Measurements from ENCODE around the gene GRID2. TPM values are rescaled to one million over a fixed set of nuclear protein-coding genes. Genes with fewer than 3 reads are reported as not detected.

Gene GRID2
- total and polyA plus RNA-seq, 2 of the 4 experiments (the other 2 are of a cell fraction) = under 0.01 TPM; not detected in 1

DNA sequence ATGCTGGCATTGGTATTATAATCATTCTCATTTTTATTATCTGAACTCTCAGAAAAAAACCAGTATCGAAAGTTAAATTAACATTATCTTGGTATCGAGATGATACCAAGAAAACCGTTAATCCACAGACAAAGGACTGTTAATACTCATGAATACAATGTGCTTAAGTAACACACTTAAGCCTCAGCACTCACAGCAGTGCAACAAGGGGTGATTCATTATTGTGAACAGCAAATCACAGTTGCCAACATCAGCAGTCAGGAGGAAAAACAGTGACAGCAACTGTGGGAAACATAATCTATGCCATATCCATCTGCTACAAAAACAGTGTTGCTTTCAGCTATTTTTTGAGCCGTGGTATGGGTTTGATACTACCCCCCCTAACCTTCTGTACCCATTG lies 1313.8 kb downstream of the GRID2 start:
- in situ Hi-C loops (cut with MboI; ENCODE audit: low sequenced_read_pairs) (no loop called here), intact Hi-C loops (cut with micrococcal nuclease) (no loop called here), dilution Hi-C loops (cut with HindIII; ENCODE audit: low sequenced_read_pairs, unreplicated experiment) (no loop called here)
- H3K27me3 ChIP-seq (ENCODE audit: control insufficient read depth, insufficient read depth, low read length) = no peaks in the 10 kb centered on the region
- no peak overlapping the region for H3K18ac ChIP-seq (ENCODE audit: low read depth, low read length)
- H3K79me1 ChIP-seq (ENCODE audit: low read depth in 1 of 2, low read length in 2 of 2) = no peaks in the 10 kb centered on the region
- ChIA-PET CTCF (interaction anchor here (0.8 kb wide), 1 partner anchor 94 kb away, joined by 3 read pairs; no protein-coding TSS in a partner anchor), POLR2A (ENCODE audit: unreplicated experiment) (no interaction called here)
- no peak overlapping the region for H3K4me3 ChIP-seq (ENCODE audit: insufficient read depth, low read depth, low read length)
- no peak for ATAC-seq (ENCODE audit: low read depth)
- no peak overlapping the region for H3K14ac ChIP-seq (replicated peaks; ENCODE audit: low read depth, low read length)
- H3K4me2 ChIP-seq (ENCODE audit: low read depth, low read length) = no peak overlapping the region
- no peak overlapping the region for H4K91ac ChIP-seq (ENCODE audit: insufficient read depth, low read depth, low read length)
- H3K9me1 ChIP-seq (ENCODE audit: insufficient read depth, low read length) = no peaks in the 10 kb centered on the region
- no peaks in the 10 kb centered on the region for H3K36me3 ChIP-seq (ENCODE audit: control insufficient read depth, insufficient read depth, low read length)
- no TSS peak for BruUV-seq (replicated peaks)
- H2BK20ac ChIP-seq (ENCODE audit: low read depth, low read length) = no peak overlapping the region
- no peak overlapping the region for H3K56ac ChIP-seq (ENCODE audit: extremely low read depth, insufficient read depth, low read length)
- WGBS, 2 experiments (ENCODE audit: extremely low coverage in 2 of 2, insufficient read length in 1 of 2) = no CpG with 5 or more reads among the region's 4 CpGs
- H2BK120ac ChIP-seq (ENCODE audit: low read depth, low read length) = no peak overlapping the region
- H3K23ac ChIP-seq (ENCODE audit: low read depth, low read length) = no peak overlapping the region
- H3K9ac ChIP-seq (ENCODE audit: low read depth, low read length) = no peak overlapping the region
- DNase-seq = no peak
- H4K8ac ChIP-seq (ENCODE audit: low read depth in 2 of 2, low read length in 2 of 2) = no peak overlapping the region
- no peaks in the 10 kb centered on the region for H3K9me3 ChIP-seq (ENCODE audit: control insufficient read depth, insufficient read depth, low read length)
- no peak for TF ChIP-seq NFE2L2 (IDR thresholded peaks at IDR 0.05; ENCODE audit: low read depth, low read length)
- TF ChIP-seq CHD1 (IDR thresholded peaks at IDR 0.05; ENCODE audit: low read depth, low read length) = no peak
- TF ChIP-seq ELK1 (IDR thresholded peaks at IDR 0.05; ENCODE audit: borderline replicate concordance, low read depth, low read length) = no peak
- no peak for TF ChIP-seq MAZ (IDR thresholded peaks at IDR 0.05; ENCODE audit: borderline replicate concordance, low read depth, low read length)
- no peak for TF ChIP-seq USF2 (IDR thresholded peaks at IDR 0.05; ENCODE audit: low read depth, low read length)
- no peak for TF ChIP-seq CEBPB (IDR thresholded peaks at IDR 0.05; ENCODE audit: low read depth, low read length)
- TF ChIP-seq BHLHE40 (IDR thresholded peaks at IDR 0.05; ENCODE audit: low read depth, low read length) = no peak
- TF ChIP-seq SMC3 (IDR thresholded peaks at IDR 0.05; ENCODE audit: low read depth, low read length) = no peak
- no peak for TF ChIP-seq MXI1 (IDR thresholded peaks at IDR 0.05; ENCODE audit: borderline replicate concordance, low read depth, low read length)
- no peak for TF ChIP-seq POLR2A (IDR thresholded peaks at IDR 0.05; ENCODE audit: low read depth, low read length)
- TF ChIP-seq RAD21 (IDR thresholded peaks at IDR 0.05; ENCODE audit: low read length) = no peak
- TF ChIP-seq RCOR1 (IDR thresholded peaks at IDR 0.05; ENCODE audit: insufficient replicate concordance, low read length) = no peak
- TF ChIP-seq CTCF (conservative IDR thresholded peaks at IDR 0.05; ENCODE audit: low read depth, low read length) = no peak
- no peak for TF ChIP-seq RFX5 (IDR thresholded peaks at IDR 0.05; ENCODE audit: low read depth, low read length)
- TF ChIP-seq FOS (IDR thresholded peaks at IDR 0.05; ENCODE audit: low read depth, low read length) = no peak
- TF ChIP-seq MAFK (IDR thresholded peaks at IDR 0.05; ENCODE audit: low read depth, low read length) = no peak
- no peak overlapping the region for H2BK15ac ChIP-seq (ENCODE audit: low read depth, low read length)
- no peaks in the 10 kb centered on the region for H3K4me1 ChIP-seq (ENCODE audit: control insufficient read depth, insufficient read depth, low read length)
- no peak overlapping the region for H2AFZ ChIP-seq (replicated peaks; ENCODE audit: low read length, poor library complexity)
- H4K5ac ChIP-seq (ENCODE audit: low read depth, low read length) = no peak overlapping the region
- no peak overlapping the region for H3K27ac ChIP-seq (ENCODE audit: insufficient read depth, low read length)
- no peak overlapping the region for H2BK5ac ChIP-seq (ENCODE audit: low read depth, low read length, poor library complexity, severe bottlenecking)
- no peak overlapping the region for H3K4ac ChIP-seq (ENCODE audit: low read depth, low read length)
- H2AK9ac ChIP-seq (replicated peaks; ENCODE audit: low read depth, low read length, poor library complexity) = no peak overlapping the region
- H4K20me1 ChIP-seq (ENCODE audit: insufficient read depth, low read length) = no peaks in the 10 kb centered on the region
- H2AK5ac ChIP-seq (ENCODE audit: low read depth, low read length) = no peak overlapping the region
